PC-9 (cell line): ENCODE results near the gene TENM4. TPM values are rescaled to one million over a fixed set of nuclear protein-coding genes. Genes with fewer than 3 reads are reported as not detected.

Experiments
- BruUV-seq: library from RNA; stranded (reverse); fragments of 400-500 nt; replicated peaks from 2 replicates; lab custom pipeline; 2021; lab: Mats Ljungman, UMichigan
- CTCF ChIA-PET: fragments of 300-600 bp; sonication (Branson Sonifier 250); formaldehyde crosslinking; loops from one replicate; lab custom pipeline; 2022; ENCODE audit warnings: antibody characterized with exemption; lab: Charles Lee
- POLR2A ChIA-PET: fragments of 300-600 bp; sonication (Branson Sonifier 250); formaldehyde crosslinking; loops from one replicate; lab custom pipeline; 2022; ENCODE audit warnings: antibody characterized with exemption; ENCODE audit not compliant: unreplicated experiment; lab: Charles Lee
- DNase-seq, 2 experiments: peaks; one replicate each; pipeline versions ENCODE4 v3.0.0 to v3.0.0-alpha.2; 2015 to 2022; ENCODE audit warnings: mixed read lengths in 1 of 2
- H2AFZ ChIP-seq: fragments of 200-600 bp; sonication (generic); 2 replicates; pipeline ENCODE4 v1.8.1; 2017; ENCODE audit warnings: antibody characterized with exemption
- H3F3A ChIP-seq: fragments of 200-600 bp; sonication (generic); 2 replicates; pipeline ENCODE4 v1.8.1; 2017; ENCODE audit warnings: antibody characterized with exemption, mild to moderate bottlenecking, low read depth; ENCODE audit not compliant: insufficient read depth
- H3K27ac ChIP-seq: fragments of 200-600 bp; sonication (generic); 2 replicates; pipeline ENCODE4 v1.6.1; 2016; ENCODE audit warnings: mixed run types
- H3K27me3 ChIP-seq: fragments of 200-600 bp; sonication (generic); 2 replicates; pipeline ENCODE4 v1.6.1; 2016; ENCODE audit warnings: low read depth, mixed run types; ENCODE audit not compliant: insufficient read depth
- H3K36me3 ChIP-seq: fragments of 200-600 bp; sonication (generic); 2 replicates; pipeline ENCODE4 v1.6.1; 2016; ENCODE audit warnings: low read depth, mixed run types
- H3K4me1 ChIP-seq: fragments of 200-600 bp; sonication (generic); replicated peaks from 2 replicates; pipeline ENCODE4 v1.6.1; 2016; ENCODE audit warnings: mixed run types; ENCODE audit not compliant: insufficient read depth
- H3K4me2 ChIP-seq: fragments of 200-600 bp; sonication (generic); 2 replicates; pipeline ENCODE4 v1.6.1; 2017; ENCODE audit warnings: mixed run types
- H3K4me3 ChIP-seq: fragments of 200-600 bp; sonication (generic); 2 replicates; pipeline ENCODE4 v1.6.1; 2016; ENCODE audit warnings: mixed run types
- H3K79me2 ChIP-seq: fragments of 200-600 bp; sonication (generic); 2 replicates; pipeline ENCODE4 v1.6.1; 2017; ENCODE audit warnings: low read depth, mixed run types
- H3K9me2 ChIP-seq: fragments of 200-600 bp; sonication (generic); 2 replicates; pipeline ENCODE4 v1.8.1; 2017; ENCODE audit warnings: mild to moderate bottlenecking; ENCODE audit not compliant: insufficient read depth
- H3K9me3 ChIP-seq: fragments of 200-600 bp; sonication (generic); 2 replicates; pipeline ENCODE4 v1.8.1; 2016; ENCODE audit warnings: low read depth; ENCODE audit not compliant: insufficient read depth
- H4K20me1 ChIP-seq: fragments of 200-600 bp; sonication (generic); 2 replicates; pipeline ENCODE4 v1.8.1; 2017; ENCODE audit not compliant: insufficient read depth
- EZH2 ChIP-seq: fragments of 200-600 bp; sonication (generic); IDR thresholded peaks from 2 replicates; pipeline ENCODE4 v1.8.0; 2017; ENCODE audit warnings: antibody characterized with exemption, low read depth
- intact Hi-C: fragments of 100-400 bp; cut with micrococcal nuclease; formaldehyde crosslinking; loops from one replicate; pipeline ENCODE4 v1.10.0; 2022; ENCODE audit not compliant: unreplicated experiment
- total RNA-seq: library from RNA; stranded (reverse); gene quantifications from 2 replicates; pipeline ENCODE4 v1.2.3, GENCODE V29; 2021
- TF ChIP-seq, protein P1 (sequence below): fragments of 200-600 bp; sonication (generic); conservative IDR thresholded peaks from 2 replicates; pipeline ENCODE4 v1.6.1; 2017; ENCODE audit warnings: mixed run types, antibody characterized with exemption, mild to moderate bottlenecking, moderate library complexity

Gene TENM4
- total RNA-seq, 1 experiment from 2014 or later: not detected

DNA sequence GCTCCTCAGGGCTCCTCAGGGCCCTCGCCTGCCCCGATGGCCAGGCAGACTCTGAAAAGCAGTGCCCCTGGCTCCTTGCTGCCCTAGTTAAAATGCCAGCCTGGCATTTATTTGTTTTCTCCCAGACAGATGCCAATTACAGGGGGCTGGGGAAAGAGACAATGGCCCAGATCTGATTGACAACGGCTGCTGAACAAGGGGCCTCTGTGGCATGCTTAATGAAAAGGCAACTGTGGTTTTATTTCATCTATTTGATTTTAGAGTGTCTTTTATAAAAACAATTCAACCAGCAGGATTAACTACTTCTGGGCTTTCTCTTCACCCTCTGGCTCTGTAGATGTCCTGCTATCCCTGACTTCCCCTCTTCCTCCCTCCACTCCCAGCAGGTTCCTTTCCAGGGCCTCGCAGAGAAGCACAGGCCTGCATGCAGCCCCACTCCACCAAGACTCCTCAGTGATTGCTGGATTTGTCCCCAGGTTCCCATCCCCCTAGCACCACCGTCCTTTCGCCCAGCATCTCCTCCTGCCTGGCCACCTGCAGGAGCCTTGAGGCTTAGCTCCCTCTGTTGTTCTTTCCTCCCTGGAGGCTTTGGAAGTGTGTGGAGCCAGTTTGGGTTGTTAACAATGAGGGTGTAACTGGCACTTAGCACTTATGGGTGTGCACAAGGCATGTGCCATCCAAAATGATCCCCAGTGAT, 171.1 kb downstream of the TENM4 start:
- Histone ChIP-seq H3K79me2 (no peaks in the 10 kb centered on the region), H3K9me2 (no peaks in the 10 kb centered on the region; the same call in 1 of the 2 replicates), H3K4me2 (no peak overlapping the region), H2AFZ (no peak overlapping the region), H3K9me3 (no peaks in the 10 kb centered on the region), H3K36me3 (no peaks in the 10 kb centered on the region), H3K27ac (no peak overlapping the region), H4K20me1 (no peaks in the 10 kb centered on the region), H3F3A (no peaks in the 10 kb centered on the region), H3K4me3 (no peak overlapping the region), H3K4me1 (no peaks in the 10 kb centered on the region), H3K27me3 (peaks cover 38% of the 10 kb centered on the region)
- no peak for TF ChIP-seq EZH2
- TF ChIP-seq, protein P1, sequence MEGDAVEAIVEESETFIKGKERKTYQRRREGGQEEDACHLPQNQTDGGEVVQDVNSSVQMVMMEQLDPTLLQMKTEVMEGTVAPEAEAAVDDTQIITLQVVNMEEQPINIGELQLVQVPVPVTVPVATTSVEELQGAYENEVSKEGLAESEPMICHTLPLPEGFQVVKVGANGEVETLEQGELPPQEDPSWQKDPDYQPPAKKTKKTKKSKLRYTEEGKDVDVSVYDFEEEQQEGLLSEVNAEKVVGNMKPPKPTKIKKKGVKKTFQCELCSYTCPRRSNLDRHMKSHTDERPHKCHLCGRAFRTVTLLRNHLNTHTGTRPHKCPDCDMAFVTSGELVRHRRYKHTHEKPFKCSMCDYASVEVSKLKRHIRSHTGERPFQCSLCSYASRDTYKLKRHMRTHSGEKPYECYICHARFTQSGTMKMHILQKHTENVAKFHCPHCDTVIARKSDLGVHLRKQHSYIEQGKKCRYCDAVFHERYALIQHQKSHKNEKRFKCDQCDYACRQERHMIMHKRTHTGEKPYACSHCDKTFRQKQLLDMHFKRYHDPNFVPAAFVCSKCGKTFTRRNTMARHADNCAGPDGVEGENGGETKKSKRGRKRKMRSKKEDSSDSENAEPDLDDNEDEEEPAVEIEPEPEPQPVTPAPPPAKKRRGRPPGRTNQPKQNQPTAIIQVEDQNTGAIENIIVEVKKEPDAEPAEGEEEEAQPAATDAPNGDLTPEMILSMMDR: no peak
- intact Hi-C loops: no loop called here
- CTCF ChIA-PET: no interaction called here
- BruUV-seq: no TSS peak
- POLR2A ChIA-PET: no interaction called here
- DNase-seq: no peak

- no peak overlapping the region for H3K4me3 ChIP-seq
- H3K4me2 ChIP-seq: no peak overlapping the region
- no peaks in the 10 kb centered on the region for H3K36me3 ChIP-seq
- no peaks in the 10 kb centered on the region for H3F3A ChIP-seq
- peaks cover 59% of the 10 kb centered on the region for H3K27me3 ChIP-seq
- H4K20me1 ChIP-seq: no peaks in the 10 kb centered on the region
- H3K9me3 ChIP-seq: no peaks in the 10 kb centered on the region
- H3K27ac ChIP-seq: no peak overlapping the region
- no peaks in the 10 kb centered on the region for H3K79me2 ChIP-seq
- ChIA-PET CTCF (no interaction called here), POLR2A (no interaction called here)
- H3K4me1 ChIP-seq: no peaks in the 10 kb centered on the region
- H3K9me2 ChIP-seq: no peaks in the 10 kb centered on the region
- BruUV-seq: no TSS peak
- no peak overlapping the region for H2AFZ ChIP-seq
- TF ChIP-seq, protein P1: no peak
- intact Hi-C loops: no loop called here
- no peak for DNase-seq
These were observed 174.4 kb downstream of the TENM4 start for GRCh38 chr11:79266396-79266795.

- no peak overlapping the region for H2AFZ ChIP-seq
- H3K9me2 ChIP-seq: no peaks in the 10 kb centered on the region
- H3F3A ChIP-seq: no peaks in the 10 kb centered on the region
- no peak for DNase-seq
- intact Hi-C loops: no loop called here
- H3K27me3 ChIP-seq: peaks cover 57% of the 10 kb centered on the region
- H3K27ac ChIP-seq: no peak overlapping the region
- CTCF ChIA-PET: no interaction called here
- H3K9me3 ChIP-seq: no peaks in the 10 kb centered on the region
- H3K4me1 ChIP-seq: no peaks in the 10 kb centered on the region
- no peaks in the 10 kb centered on the region for H4K20me1 ChIP-seq
- no peak overlapping the region for H3K4me3 ChIP-seq
- H3K4me2 ChIP-seq: no peak overlapping the region
- TF ChIP-seq, protein P1: no peak
- no peak for TF ChIP-seq EZH2
- POLR2A ChIA-PET: no interaction called here
- BruUV-seq: no TSS peak
- no peaks in the 10 kb centered on the region for H3K79me2 ChIP-seq
- no peaks in the 10 kb centered on the region for H3K36me3 ChIP-seq
These were observed 175.0 kb downstream of the TENM4 start for GRCh38 chr11:79265756-79266322.
